Mesendoderm (in vitro differentiated cells): ENCODE measurements around the gene ADPRHL1. TPM values are rescaled to one million over a fixed set of nuclear protein-coding genes. Genes with fewer than 3 reads are reported as not detected.

Experiments used
- DNase-seq: peaks from one replicate; pipeline ENCODE4 v3.0.0; 2013
- H2AK5ac ChIP-seq: 2 replicates; pipeline ENCODE4 v1.6.1; 2013; ENCODE audit warnings: low read length, inconsistent platforms
- H2BK120ac ChIP-seq: 2 replicates; pipeline ENCODE4 v1.6.1; 2013; ENCODE audit warnings: low read depth, mild to moderate bottlenecking, low read length, moderate library complexity, mixed read lengths
- H2BK15ac ChIP-seq: replicated peaks from 2 replicates; pipeline ENCODE4 v1.6.1; 2013; ENCODE audit warnings: low read depth, mild to moderate bottlenecking, moderate library complexity
- H2BK5ac ChIP-seq: 2 replicates; pipeline ENCODE4 v1.6.1; 2013; ENCODE audit warnings: low read length, inconsistent platforms
- H3K18ac ChIP-seq: 2 replicates; pipeline ENCODE4 v1.6.1; 2013; ENCODE audit warnings: mild to moderate bottlenecking, low read length, mixed read lengths
- H3K23ac ChIP-seq: one replicate; pipeline ENCODE4 v1.6.1; 2013; ENCODE audit warnings: low read length
- H3K27ac ChIP-seq: 2 replicates; pipeline ENCODE4 v1.5.1; 2013; ENCODE audit warnings: low read depth, mild to moderate bottlenecking, inconsistent platforms, low read length, moderate library complexity
- H3K27me3 ChIP-seq: 2 replicates; pipeline ENCODE4 v1.6.1; 2013; ENCODE audit warnings: low read length, control low read depth, mild to moderate bottlenecking, inconsistent platforms; ENCODE audit not compliant: insufficient read depth, poor library complexity
- H3K36me3 ChIP-seq: 2 replicates; pipeline ENCODE4 v1.6.1; 2013; ENCODE audit warnings: low read length, inconsistent platforms; ENCODE audit not compliant: control insufficient read depth, insufficient read depth
- H3K4ac ChIP-seq: one replicate; pipeline ENCODE4 v1.6.1; 2013; ENCODE audit warnings: low read depth, mild to moderate bottlenecking, low read length, moderate library complexity
- H3K4me1 ChIP-seq: 2 replicates; pipeline ENCODE4 v1.6.1; 2013; ENCODE audit warnings: low read depth, low read length, inconsistent platforms; ENCODE audit not compliant: control insufficient read depth
- H3K4me2 ChIP-seq: 2 replicates; pipeline ENCODE4 v1.6.1; 2013; ENCODE audit warnings: low read length
- H3K4me3 ChIP-seq: 2 replicates; pipeline ENCODE4 v1.5.1; 2013; ENCODE audit warnings: mild to moderate bottlenecking, low read length
- H3K56ac ChIP-seq: one replicate; pipeline ENCODE4 v1.6.1; 2013; ENCODE audit warnings: low read length
- H3K79me1 ChIP-seq: 2 replicates; pipeline ENCODE4 v1.6.1; 2013; ENCODE audit warnings: low read length, inconsistent platforms
- H3K79me2 ChIP-seq: 2 replicates; pipeline ENCODE4 v1.6.1; 2013; ENCODE audit warnings: mild to moderate bottlenecking, low read length; ENCODE audit not compliant: control insufficient read depth, insufficient read depth
- H3K9ac ChIP-seq: 2 replicates; pipeline ENCODE4 v1.6.1; 2013; ENCODE audit warnings: low read length, inconsistent platforms
- H4K5ac ChIP-seq: one replicate; pipeline ENCODE4 v1.6.1; 2013; ENCODE audit warnings: low read length
- H4K8ac ChIP-seq: one replicate; pipeline ENCODE4 v1.6.1; 2013; ENCODE audit warnings: low read depth, mild to moderate bottlenecking, control low read depth, low read length, moderate library complexity
- WGBS: extraction: QIAGEN DNeasy Blood & Tissue Kit; methylation state at CpG from one replicate; pipeline ENCODE4 v1.1.7; 2013; ENCODE audit warnings: low lambda C conversion rate, missing lambda C conversion rate; ENCODE audit not compliant: insufficient coverage; ENCODE audit errors: extremely low coverage; 5-methylcytosine and 5-hydroxymethylcytosine counted together
- polyA plus RNA-seq, 2 experiments: library from polyadenylated mRNA; stranded (reverse); fragments of 200-250 nt; gene quantifications; one replicate each; pipeline ENCODE4 v1.2.3, GENCODE V29; 2013

ADPRHL1 gene
- polyA plus RNA-seq (2013, experiment 1 of 2), result 0.93 TPM
- polyA plus RNA-seq (2013, experiment 2 of 2), result 1.2 TPM

GRCh38 chr13:113452942-113453901, at the start of gene ADPRHL1:
TSS of gene ADPRHL1 (minus strand) at chr13:113453488. CDS start at chr13:113453437, 51 bp downstream.
- Histone ChIP-seq H3K56ac (no peak within 1 kb of the TSS), H3K27me3 (no peaks in the 10 kb centered on the region), H3K18ac (no peak within 1 kb of the TSS), H3K79me2 (no peaks in the 10 kb centered on the region), H2BK120ac (no peak within 1 kb of the TSS), H4K8ac (no peak within 1 kb of the TSS), H3K4me2 (no peak within 1 kb of the TSS), H2BK15ac (no peak within 1 kb of the TSS), H3K23ac (no peak within 1 kb of the TSS), H3K9ac (no peak within 1 kb of the TSS), H3K36me3 (peaks cover 10% of the 10 kb centered on the region), H4K5ac (no peak within 1 kb of the TSS), H3K79me1 (no peaks in the 10 kb centered on the region), H2BK5ac (no peak within 1 kb of the TSS), H3K27ac (no peak within 1 kb of the TSS), H2AK5ac (no peak within 1 kb of the TSS), H3K4me1 (no peaks in the 10 kb centered on the region), H3K4ac (no peak within 1 kb of the TSS), H3K4me3 (no peak within 1 kb of the TSS)
- DNase-seq, result no peak
- WGBS, result no CpG with 5 or more reads among the region's 45 CpGs

GRCh38 chr13:113502686-113503085, 49.4 kb upstream of the ADPRHL1 start:
- Histone ChIP-seq H3K4me2 (no peak overlapping the region), H3K27ac (no peak overlapping the region), H2BK5ac (no peak overlapping the region), H4K8ac (no peak overlapping the region), H3K56ac (no peak overlapping the region), H3K18ac (no peak overlapping the region), H3K36me3 (peaks cover 9% of the 10 kb centered on the region), H3K79me2 (no peaks in the 10 kb centered on the region), H3K9ac (no peak overlapping the region), H4K5ac (no peak overlapping the region), H3K4me3 (no peak overlapping the region), H3K4me1 (no peaks in the 10 kb centered on the region), H3K23ac (no peak overlapping the region), H2AK5ac (no peak overlapping the region), H3K4ac (no peak overlapping the region), H2BK15ac (no peak overlapping the region), H3K27me3 (no peaks in the 10 kb centered on the region), H2BK120ac (no peak overlapping the region), H3K79me1 (no peaks in the 10 kb centered on the region)
- no peak for DNase-seq
- no CpG with 5 or more reads among the region's 16 CpGs for WGBS

- Histone ChIP-seq H2AK5ac (no peak overlapping the region), H2BK120ac (no peak overlapping the region), H2BK5ac (no peak overlapping the region), H3K27ac (no peak overlapping the region), H4K5ac (no peak overlapping the region), H3K9ac (no peak overlapping the region), H3K79me1 (peaks cover 9% of the 10 kb centered on the region), H3K4me2 (no peak overlapping the region), H3K79me2 (peaks cover 9% of the 10 kb centered on the region), H3K4me1 (peaks cover under 1% of the 10 kb centered on the region), H3K36me3 (peaks cover 13% of the 10 kb centered on the region), H3K56ac (no peak overlapping the region), H2BK15ac (no peak overlapping the region), H3K23ac (no peak overlapping the region), H3K4me3 (no peak overlapping the region), H3K27me3 (no peaks in the 10 kb centered on the region), H3K4ac (no peak overlapping the region), H4K8ac (no peak overlapping the region), H3K18ac (no peak overlapping the region)
- no peak for DNase-seq
- no CpG with 5 or more reads among the region's 11 CpGs for WGBS
Measured at GRCh38 chr13:113500530-113501265, 47.4 kb upstream of the ADPRHL1 start.

GRCh38 chr13:113499936-113500335, 46.6 kb upstream of the ADPRHL1 start:
- H2BK5ac ChIP-seq, result no peak overlapping the region
- no peak overlapping the region for H3K18ac ChIP-seq
- peaks cover 11% of the 10 kb centered on the region for H3K36me3 ChIP-seq
- DNase-seq, result no peak
- H3K27ac ChIP-seq, result no peak overlapping the region
- peaks cover 10% of the 10 kb centered on the region for H3K79me2 ChIP-seq
- no peak overlapping the region for H3K4me3 ChIP-seq
- no peak overlapping the region for H3K23ac ChIP-seq
- H3K9ac ChIP-seq, result no peak overlapping the region
- H3K4ac ChIP-seq, result no peak overlapping the region
- no peak overlapping the region for H3K4me2 ChIP-seq
- no peaks in the 10 kb centered on the region for H3K27me3 ChIP-seq
- no peak overlapping the region for H4K5ac ChIP-seq
- no peak overlapping the region for H2BK120ac ChIP-seq
- WGBS, result no CpG with 5 or more reads among the region's 4 CpGs
- no peak overlapping the region for H3K56ac ChIP-seq
- H3K79me1 ChIP-seq, result peaks cover 9% of the 10 kb centered on the region
- peaks cover 5% of the 10 kb centered on the region for H3K4me1 ChIP-seq
- H2AK5ac ChIP-seq, result no peak overlapping the region
- no peak overlapping the region for H4K8ac ChIP-seq
- H2BK15ac ChIP-seq, result no peak overlapping the region

DNA sequence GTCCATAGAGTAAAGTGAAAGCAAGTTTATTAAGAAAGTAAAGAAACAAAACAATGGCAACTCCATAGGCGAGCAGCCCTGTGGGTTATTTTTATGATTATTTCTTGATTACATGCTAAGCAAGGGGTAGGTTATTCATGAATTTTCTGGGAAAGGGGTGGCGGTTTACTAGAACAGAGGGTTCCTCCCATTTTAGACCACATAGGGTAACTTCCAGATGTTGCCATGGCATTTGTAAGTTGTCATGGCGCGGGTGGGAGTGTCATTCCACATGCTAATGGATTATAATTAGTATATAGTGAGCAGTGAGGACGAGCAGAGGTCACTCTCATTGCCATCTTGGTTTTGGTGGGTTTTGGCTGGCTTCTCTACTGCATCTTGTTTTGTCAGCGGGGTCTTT, 45.6 kb upstream of the ADPRHL1 start:
- Histone ChIP-seq H3K56ac (no peak overlapping the region), H4K8ac (no peak overlapping the region), H3K4ac (no peak overlapping the region), H3K27ac (no peak overlapping the region), H3K4me1 (peaks cover 5% of the 10 kb centered on the region), H2BK120ac (no peak overlapping the region), H3K36me3 (peaks cover 11% of the 10 kb centered on the region), H2BK15ac (no peak overlapping the region), H4K5ac (no peak overlapping the region), H3K79me2 (peaks cover 14% of the 10 kb centered on the region), H3K9ac (no peak overlapping the region), H2BK5ac (no peak overlapping the region), H3K79me1 (peaks cover 13% of the 10 kb centered on the region), H3K4me3 (no peak overlapping the region), H3K23ac (no peak overlapping the region), H3K18ac (no peak overlapping the region), H3K4me2 (no peak overlapping the region), H2AK5ac (no peak overlapping the region), H3K27me3 (no peaks in the 10 kb centered on the region)
- no CpG with 5 or more reads among the region's 6 CpGs for WGBS
- no peak for DNase-seq
